ENCODE measurements around the gene PRND. TPM values are rescaled to one million over a fixed set of nuclear protein-coding genes. Genes with fewer than 3 reads are reported as not detected.

The PRND gene
- total and polyA plus RNA-seq, 2 donors (not counting 3 experiments of a cell fraction or from before 2014, with no cell fraction given), result 0.18 TPM; not detected in 1

- POLR2A ChIA-PET, result no interaction called here
Measured at GRCh38 chr20:4724459-4725262, 3.0 kb downstream of the PRND start.

More at GRCh38 chr20:4724459-4725262, 3.0 kb downstream of the PRND start:
- Histone ChIP-seq H2AFZ (ENCODE audit: low read depth, low read length) (no peak overlapping the region), H3K9ac (replicated peaks; ENCODE audit: extremely low read depth, insufficient read depth, low read length) (no peak overlapping the region), H3K4me1 (ENCODE audit: control insufficient read depth, extremely low read depth, insufficient read depth, low read length) (peaks cover 8% of the 10 kb centered on the region), H3K9me3 (replicated peaks; ENCODE audit: control insufficient read depth, insufficient read depth, low read length) (no peaks in the 10 kb centered on the region), H3K4me3 (replicated peaks in 1 of 3; ENCODE audit: insufficient read depth in 1 of 3, low read depth in 1 of 3, low read length in 3 of 3) (no peak overlapping the region), H3K36me3 (ENCODE audit: control insufficient read depth in 2 of 2, extremely low read depth in 1 of 2, insufficient read depth in 2 of 2, low read length in 2 of 2) (no peaks in the 10 kb centered on the region), H3K27ac (ENCODE audit: insufficient read depth, low read depth, low read length) (no peak overlapping the region), H3K9me1 (replicated peaks; ENCODE audit: control insufficient read depth, extremely low read depth, insufficient read depth, low read length) (no peaks in the 10 kb centered on the region), H3K79me2 (ENCODE audit: control insufficient read depth, insufficient read depth, low read length) (no peaks in the 10 kb centered on the region), H3K4me2 (ENCODE audit: insufficient read depth, low read length) (no peak overlapping the region), H4K20me1 (replicated peaks; ENCODE audit: control insufficient read depth, extremely low read depth, insufficient read depth, low read length) (no peaks in the 10 kb centered on the region), H3K27me3 (ENCODE audit: control insufficient read depth in 2 of 2, insufficient read depth in 2 of 2, low read length in 2 of 2) (peaks cover 5 to 6% of the 10 kb centered on the region in 2 experiments)
- CTCF ChIA-PET, result interaction anchor here (0.7 to 12.7 kb wide), 5 partner anchors 10 to 116 kb away, joined by 3 to 272 read pairs (median 3); no protein-coding TSS in a partner anchor
- FAIRE-seq (no peak), DNase-seq (ENCODE audit: low read depth, low spot score) (no peak)
- TF ChIP-seq EZH2 (IDR thresholded peaks at IDR 0.05; ENCODE audit: borderline replicate concordance, low read depth, low read length, severe bottlenecking), result no peak
- TF ChIP-seq MAX (IDR thresholded peaks at IDR 0.05; ENCODE audit: insufficient read depth, insufficient read length), result no peak
- TF ChIP-seq CTCF (IDR thresholded peaks at IDR 0.05; ENCODE audit: extremely low read depth in 1 of 2, insufficient read depth in 1 of 2, low read depth in 1 of 2, low read length in 2 of 2), result no peak
- no peak for TF ChIP-seq POLR2AphosphoS5 (IDR thresholded peaks at IDR 0.05; ENCODE audit: insufficient read depth, low read depth, low read length)
- no peak for TF ChIP-seq JUN (IDR thresholded peaks at IDR 0.05; ENCODE audit: borderline replicate concordance, insufficient read depth, insufficient read length, low read depth)
- no peak for TF ChIP-seq GATA2 (IDR thresholded peaks at IDR 0.05; ENCODE audit: insufficient read depth, insufficient read length, low read depth, low read length)
- no peak for TF ChIP-seq POLR2A (IDR thresholded peaks at IDR 0.05; ENCODE audit: low read depth, low read length)
- TF ChIP-seq FOS (IDR thresholded peaks at IDR 0.05; ENCODE audit: borderline replicate concordance, insufficient read depth, low read length), result no peak
- intact Hi-C loops (cut with micrococcal nuclease) (no loop called here), dilution Hi-C loops (cut with MboI; ENCODE audit: extremely low pct_ligation_motif_present, low sequenced_read_pairs) (no loop called here)
- BruUV-seq (replicated peaks), result no TSS peak

Measured in endothelial cell of umbilical vein (primary cell).